Peyer's patch (tissue), 4 donors: ENCODE results near the gene ANKRD34C. TPM values are rescaled to one million over a fixed set of nuclear protein-coding genes. Genes with fewer than 3 reads are reported as not detected.

Experiments
- DNase-seq, 3 donors: peaks; one replicate each; pipeline ENCODE4 v3.0.0-alpha.2; 2017 to 2019
- H3K27ac ChIP-seq, 4 donors: fragments of 200-600 bp; sonication (generic); one replicate each; pipeline ENCODE4 v1.5.1; 2016 to 2019
- H3K27me3 ChIP-seq, 2 donors: fragments of 200-600 bp; sonication (generic); one replicate each; pipeline ENCODE4 v1.5.1; 2019
- H3K36me3 ChIP-seq, 3 donors: fragments of 200-600 bp; sonication (generic); one replicate each; pipeline ENCODE4 v1.5.1; 2016 to 2019
- H3K4me1 ChIP-seq, 4 donors: fragments of 200-600 bp; sonication (generic); one replicate each; pipeline ENCODE4 v1.5.1; 2016 to 2019
- H3K4me3 ChIP-seq, 4 donors: fragments of 200-600 bp; sonication (generic); 1 replicate in 3 of 4; 2 replicates in 1 of 4; pipeline ENCODE4 v1.5.1; 2016 to 2019; ENCODE audit warnings: mild to moderate bottlenecking in 1 of 4
- H3K9me3 ChIP-seq, 4 donors: fragments of 200-600 bp; sonication (generic); one replicate each; pipeline ENCODE4 v1.5.1; 2016 to 2019; ENCODE audit warnings: mild to moderate bottlenecking in 1 of 4
- POLR2A ChIP-seq, 2 donors: fragments of 450-650 bp; IDR thresholded peaks; one replicate each; pipeline ENCODE4 v1.5.1; 2017; ENCODE audit warnings: antibody characterized with exemption in 2 of 2, mild to moderate bottlenecking in 2 of 2, moderate library complexity in 2 of 2
- total RNA-seq, 4 donors: library from RNA; depleted of rRNA; stranded (reverse); fragments of >200 nt; gene quantifications; one replicate each; pipeline ENCODE4 v1.1.0, GENCODE V29; 2016
- TF ChIP-seq, protein P1 (sequence below), 6 experiments: fragments of 450-650 bp in 4 of 6; fragments of 200-600 bp in 2 of 6; sonication (generic) in 1 of 6; IDR thresholded peaks; one replicate each; pipeline ENCODE4 v1.5.1; 2017 to 2019; ENCODE audit warnings: antibody characterized with exemption in 6 of 6, mild to moderate bottlenecking in 3 of 6, moderate library complexity in 1 of 6

The ANKRD34C gene
- total RNA-seq: not detected

DNA sequence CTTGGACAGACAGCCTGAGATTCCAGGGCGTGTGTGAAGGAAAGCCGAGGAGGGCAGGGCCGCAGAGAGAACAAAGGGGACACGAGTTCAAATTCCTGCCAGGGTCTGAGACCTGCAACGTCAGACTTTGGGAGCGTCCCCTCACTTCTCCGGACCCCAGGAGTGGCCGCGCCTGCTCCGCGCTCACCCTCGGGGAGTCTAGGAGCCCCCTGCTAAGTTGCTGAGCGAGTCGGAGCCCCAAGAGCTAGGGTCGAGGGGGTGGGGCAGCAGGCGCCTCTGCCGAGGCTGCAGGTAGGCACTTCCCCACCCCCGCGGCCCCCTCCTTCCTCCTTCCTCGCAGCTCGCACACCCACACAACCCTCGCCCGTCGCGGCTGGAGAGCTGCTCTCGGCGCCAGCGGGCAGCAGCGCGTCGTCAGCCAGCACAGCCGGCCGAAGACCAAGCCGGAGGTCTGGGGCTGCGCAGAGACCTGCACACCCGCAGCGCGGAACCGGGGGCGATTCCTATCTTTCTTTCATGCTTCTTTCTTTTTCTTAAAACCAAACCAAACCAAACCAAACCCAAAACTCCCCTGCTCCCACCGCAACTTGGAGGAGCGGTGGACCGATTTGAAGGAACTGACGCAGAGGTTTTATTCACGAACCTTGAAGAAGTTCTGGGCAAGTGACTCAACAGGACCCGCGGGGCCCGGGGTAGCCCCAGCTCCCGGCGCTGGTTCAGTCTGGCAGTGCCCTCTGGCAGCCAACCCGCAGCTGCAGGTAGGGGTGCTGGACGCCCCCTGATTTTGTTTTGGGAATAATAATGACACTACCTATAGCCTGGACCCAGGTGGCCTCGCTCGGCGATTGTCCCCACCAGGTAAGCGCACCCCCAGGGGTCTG is at the start of gene ANKRD34C:
ANKRD34C (plus strand) TSS at position 352 of the 881 bp plus-strand sequence. CDS start 10,563 bp downstream, outside the sequence.
- peaks cover 0 to 7% (median 0%) of the 10 kb centered on the region in 4 donors for H3K9me3 ChIP-seq

DNA sequence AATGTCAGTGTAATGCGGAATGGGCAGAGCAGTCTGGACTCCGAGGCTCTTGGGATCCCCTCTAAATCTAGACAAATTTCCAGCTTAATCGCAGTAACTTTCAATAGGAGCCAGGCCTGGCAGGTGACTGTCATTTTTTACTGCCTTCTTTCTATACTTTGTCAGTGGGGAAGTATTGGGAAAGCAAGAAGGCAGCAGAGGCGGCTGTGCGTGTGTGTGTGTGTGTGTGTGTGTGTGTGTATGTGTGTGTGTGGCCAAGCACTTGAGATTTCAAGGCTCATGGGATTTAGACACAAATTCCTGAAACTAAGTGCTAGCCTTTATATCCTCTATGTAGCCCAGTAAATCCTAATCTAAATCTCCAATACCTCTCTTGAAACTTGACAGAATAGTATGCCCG is 49.3 kb upstream of the ANKRD34C start:
- Histone ChIP-seq H3K4me1 (no peaks in the 10 kb centered on the region), H3K27me3 (no peaks in the 10 kb centered on the region), H3K27ac (no peak overlapping the region), H3K4me3 (no peak overlapping the region), H3K9me3 (no peaks in the 10 kb centered on the region), H3K36me3 (no peaks in the 10 kb centered on the region)
- TF ChIP-seq, protein P1, sequence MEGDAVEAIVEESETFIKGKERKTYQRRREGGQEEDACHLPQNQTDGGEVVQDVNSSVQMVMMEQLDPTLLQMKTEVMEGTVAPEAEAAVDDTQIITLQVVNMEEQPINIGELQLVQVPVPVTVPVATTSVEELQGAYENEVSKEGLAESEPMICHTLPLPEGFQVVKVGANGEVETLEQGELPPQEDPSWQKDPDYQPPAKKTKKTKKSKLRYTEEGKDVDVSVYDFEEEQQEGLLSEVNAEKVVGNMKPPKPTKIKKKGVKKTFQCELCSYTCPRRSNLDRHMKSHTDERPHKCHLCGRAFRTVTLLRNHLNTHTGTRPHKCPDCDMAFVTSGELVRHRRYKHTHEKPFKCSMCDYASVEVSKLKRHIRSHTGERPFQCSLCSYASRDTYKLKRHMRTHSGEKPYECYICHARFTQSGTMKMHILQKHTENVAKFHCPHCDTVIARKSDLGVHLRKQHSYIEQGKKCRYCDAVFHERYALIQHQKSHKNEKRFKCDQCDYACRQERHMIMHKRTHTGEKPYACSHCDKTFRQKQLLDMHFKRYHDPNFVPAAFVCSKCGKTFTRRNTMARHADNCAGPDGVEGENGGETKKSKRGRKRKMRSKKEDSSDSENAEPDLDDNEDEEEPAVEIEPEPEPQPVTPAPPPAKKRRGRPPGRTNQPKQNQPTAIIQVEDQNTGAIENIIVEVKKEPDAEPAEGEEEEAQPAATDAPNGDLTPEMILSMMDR (IDR thresholded peaks at IDR 0.05): no peak
- no peak for TF ChIP-seq POLR2A (IDR thresholded peaks at IDR 0.05)
- DNase-seq: no peak

More for the DNA sequence above, at the start of gene ANKRD34C:
- Histone ChIP-seq H3K4me3 (no peak within 1 kb of the TSS), H3K36me3 (no peaks in the 10 kb centered on the region), H3K4me1 (no peaks in the 10 kb centered on the region), H3K27me3 (peaks cover 0 to 5% of the 10 kb centered on the region in 2 donors), H3K27ac (no peak within 1 kb of the TSS)
- no peak for DNase-seq
- TF ChIP-seq POLR2A (IDR thresholded peaks at IDR 0.05): no peak
- TF ChIP-seq, protein P1 (IDR thresholded peaks at IDR 0.05): no peak

DNA sequence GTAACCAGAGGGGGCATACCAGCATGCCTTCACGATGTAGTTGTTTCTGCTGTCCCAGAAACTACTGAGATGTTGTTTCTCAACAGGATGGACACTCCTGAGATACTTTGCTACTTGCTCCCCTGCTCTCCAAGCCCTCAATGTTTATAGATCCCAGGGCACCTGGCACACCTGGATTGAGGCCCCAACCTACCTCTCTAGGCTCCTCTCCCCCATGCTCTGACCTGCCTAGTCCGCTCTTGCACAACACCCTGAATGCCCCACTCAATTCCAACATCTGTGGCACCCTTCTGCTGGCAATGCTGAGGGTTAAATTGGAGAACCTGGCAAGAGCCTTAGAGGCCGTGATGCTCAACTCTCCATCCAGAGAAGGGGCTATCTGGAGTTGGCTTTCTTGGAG is 42.5 kb upstream of the ANKRD34C start:
- Histone ChIP-seq H3K9me3 (no peaks in the 10 kb centered on the region), H3K27me3 (no peaks in the 10 kb centered on the region), H3K36me3 (no peaks in the 10 kb centered on the region), H3K4me1 (no peaks in the 10 kb centered on the region), H3K4me3 (no peak overlapping the region), H3K27ac (no peak overlapping the region)
- no peak for TF ChIP-seq POLR2A (IDR thresholded peaks at IDR 0.05)
- TF ChIP-seq, protein P1 (IDR thresholded peaks at IDR 0.05): no peak
- no peak for DNase-seq

DNA sequence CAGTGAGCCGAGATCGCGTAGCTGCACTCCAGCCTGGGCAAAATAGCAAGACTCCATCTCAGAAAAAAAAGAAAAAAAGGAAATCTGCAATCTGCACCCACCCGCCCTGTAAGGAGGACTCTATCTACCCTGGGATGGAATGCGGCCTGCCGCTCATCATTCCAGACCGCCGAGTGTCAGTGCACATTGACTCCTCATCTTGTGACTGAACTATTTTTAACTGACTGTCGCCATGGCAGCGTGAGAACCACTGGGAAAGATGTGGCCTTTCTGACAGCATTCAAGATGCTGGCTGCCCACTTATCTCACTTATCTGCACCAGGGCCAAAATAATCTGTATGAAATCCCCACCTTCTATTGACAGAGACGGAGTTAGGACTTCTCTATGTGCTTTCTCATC is 38.8 kb upstream of the ANKRD34C start:
- no peak for DNase-seq
- H3K36me3 ChIP-seq: no peaks in the 10 kb centered on the region
- no peaks in the 10 kb centered on the region for H3K9me3 ChIP-seq
- H3K27me3 ChIP-seq: no peaks in the 10 kb centered on the region
- H3K4me1 ChIP-seq: no peaks in the 10 kb centered on the region
- H3K27ac ChIP-seq: no peak overlapping the region
- no peak overlapping the region for H3K4me3 ChIP-seq
- TF ChIP-seq, protein P1 (IDR thresholded peaks at IDR 0.05): no peak
- no peak for TF ChIP-seq POLR2A (IDR thresholded peaks at IDR 0.05)

DNA sequence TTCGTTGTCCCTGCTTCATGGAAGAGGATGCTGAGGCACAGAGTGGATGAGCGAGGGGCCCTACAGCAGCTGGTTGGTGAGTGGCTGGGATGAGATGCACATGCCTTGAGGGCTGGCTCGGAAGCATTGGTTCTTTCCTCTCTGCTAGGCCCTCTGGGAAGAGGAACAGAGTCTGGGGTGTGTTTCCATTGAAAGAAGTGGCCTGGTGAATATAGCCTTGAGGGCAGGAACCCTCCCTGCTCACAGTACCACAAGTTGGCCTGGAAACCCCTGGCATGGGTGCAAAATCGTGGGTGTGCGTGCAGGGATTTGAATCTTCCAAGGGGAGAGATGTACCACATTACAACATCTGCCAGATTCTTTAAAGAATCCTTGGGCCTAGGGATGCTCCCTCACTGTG is 37.6 kb upstream of the ANKRD34C start:
- no peaks in the 10 kb centered on the region for H3K27me3 ChIP-seq
- H3K4me1 ChIP-seq: no peaks in the 10 kb centered on the region
- no peak overlapping the region for H3K4me3 ChIP-seq
- no peak for DNase-seq
- no peak overlapping the region for H3K27ac ChIP-seq
- no peaks in the 10 kb centered on the region for H3K9me3 ChIP-seq
- no peaks in the 10 kb centered on the region for H3K36me3 ChIP-seq
- TF ChIP-seq POLR2A (IDR thresholded peaks at IDR 0.05): no peak
- TF ChIP-seq, protein P1 (IDR thresholded peaks at IDR 0.05): no peak
